Uterus (tissue), 4 donors: ENCODE data around the gene CECR2. TPM values are rescaled to one million over a fixed set of nuclear protein-coding genes. Genes with fewer than 3 reads are reported as not detected.
"Not testable (repeated sequence)": the region's sequence is repeated elsewhere in the genome, so short reads cannot be mapped to it uniquely, and the experiment has no call there.

Experiments used
- DNase-seq, 2 donors: peaks; one replicate each; pipeline ENCODE4 v3.0.0-alpha.2; 2019 to 2020
- H3K27ac ChIP-seq, 2 donors: fragments of 200-600 bp; sonication (generic); 1 replicate in 1 of 2; 2 replicates in 1 of 2; pipeline ENCODE4 v1.5.1; 2016 to 2018
- H3K27me3 ChIP-seq, 2 donors: fragments of 200-600 bp; sonication (generic); one replicate each; pipeline ENCODE4 v1.5.1; 2018 to 2019; ENCODE audit warnings: control low read depth in 1 of 2
- H3K36me3 ChIP-seq, 2 donors: fragments of 200-600 bp; sonication (generic); one replicate each; pipeline ENCODE4 v1.5.1; 2019; ENCODE audit warnings: control low read depth in 1 of 2
- H3K4me1 ChIP-seq, 2 donors: fragments of 200-600 bp; sonication (generic); one replicate each; pipeline ENCODE4 v1.5.1; 2018 to 2019; ENCODE audit warnings: control low read depth in 1 of 2
- H3K4me3 ChIP-seq, 2 donors: fragments of 200-600 bp; sonication (generic); 1 replicate in 1 of 2; 2 replicates in 1 of 2; pipeline ENCODE4 v1.5.1; 2018 to 2019; ENCODE audit warnings: mild to moderate bottlenecking in 1 of 2
- H3K9me3 ChIP-seq, 2 donors: fragments of 200-600 bp; sonication (generic); one replicate each; pipeline ENCODE4 v1.5.1; 2019; ENCODE audit warnings: control low read depth in 1 of 2
- CTCF ChIP-seq, 4 experiments: fragments of 200-600 bp in 2 of 4; fragments of 450-650 bp in 2 of 4; sonication (generic) in 2 of 4; IDR thresholded peaks; one replicate each; pipeline ENCODE4 v1.5.1; 2016 to 2019; ENCODE audit warnings: antibody characterized with exemption in 4 of 4, mild to moderate bottlenecking in 2 of 4, moderate library complexity in 1 of 4
- POLR2A ChIP-seq, 2 donors: fragments of 450-650 bp; IDR thresholded peaks; one replicate each; pipeline ENCODE4 v1.6.1; 2016; ENCODE audit warnings: antibody characterized with exemption in 2 of 2, mild to moderate bottlenecking in 1 of 2, moderate library complexity in 1 of 2
- intact Hi-C: fragments of 100-400 bp; cut with DNase I; formaldehyde crosslinking; loops from one replicate; pipeline ENCODE4 v1.15.1; 2023; ENCODE audit warnings: low total_unique reads
- total RNA-seq, 4 donors: library from RNA; depleted of rRNA in 3 of 4; stranded (reverse); fragments of >200 nt in 3 of 4; gene quantifications; one replicate each; pipeline versions ENCODE4 v1.1.0 to v1.2.4, GENCODE V29; 2014 to 2023
- donor health status: DM: yes; HTN: yes; CAD: no.

CECR2 gene
- total RNA-seq, 4 donors from 2014 or later: under 0.01 to 6.3 (median 3.8) TPM

GRCh38 chr22:17513612-17514011 is 144.4 kb downstream of the CECR2 start:
- TF ChIP-seq POLR2A (IDR thresholded peaks at IDR 0.05): no peak
- TF ChIP-seq CTCF (IDR thresholded peaks at IDR 0.05): no peak
- Histone ChIP-seq H3K4me1 (no peaks in the 10 kb centered on the region), H3K36me3 (no peaks in the 10 kb centered on the region), H3K27me3 (no peaks in the 10 kb centered on the region), H3K9me3 (no peaks in the 10 kb centered on the region), H3K4me3 (no peak overlapping the region), H3K27ac (no peak overlapping the region)
- DNase-seq: no peak
- intact Hi-C loops: no loop called here

- no peaks in the 10 kb centered on the region for H3K36me3 ChIP-seq
- H3K27me3 ChIP-seq: no peaks in the 10 kb centered on the region
- no peaks in the 10 kb centered on the region for H3K4me1 ChIP-seq
- DNase-seq: no peak
- intact Hi-C loops: no loop called here
- H3K9me3 ChIP-seq: no peaks in the 10 kb centered on the region
- no peak for TF ChIP-seq POLR2A (IDR thresholded peaks at IDR 0.05)
- TF ChIP-seq CTCF (IDR thresholded peaks at IDR 0.05): no peak
- no peak overlapping the region for H3K27ac ChIP-seq
- H3K4me3 ChIP-seq: no peak overlapping the region
Observed at GRCh38 chr22:17514084-17514483, 144.8 kb downstream of the CECR2 start.

GRCh38 chr22:17518406-17518805 is 149.1 kb downstream of the CECR2 start:
- H3K4me3 ChIP-seq: no peak overlapping the region
- no peaks in the 10 kb centered on the region for H3K9me3 ChIP-seq
- TF ChIP-seq CTCF (IDR thresholded peaks at IDR 0.05) (no peak), POLR2A (IDR thresholded peaks at IDR 0.05) (no peak)
- DNase-seq: no peak
- H3K27ac ChIP-seq: no peak overlapping the region
- no peaks in the 10 kb centered on the region for H3K4me1 ChIP-seq
- no peaks in the 10 kb centered on the region for H3K36me3 ChIP-seq
- no peaks in the 10 kb centered on the region for H3K27me3 ChIP-seq
- intact Hi-C loops: no loop called here

- intact Hi-C loops, DNase-seq, H3K36me3 ChIP-seq, H3K9me3 ChIP-seq, H3K27me3 ChIP-seq, H3K27ac ChIP-seq, H3K4me3 ChIP-seq, H3K4me1 ChIP-seq: not testable (repeated sequence)
Observed at GRCh38 chr22:17521971-17522370, 152.7 kb downstream of the CECR2 start.

GRCh38 chr22:17523925-17524324 is 154.7 kb downstream of the CECR2 start:
- intact Hi-C loops: no loop called here
- no peak for TF ChIP-seq CTCF (IDR thresholded peaks at IDR 0.05)
- Histone ChIP-seq H3K27ac (no peak overlapping the region), H3K36me3 (no peaks in the 10 kb centered on the region), H3K4me1 (no peaks in the 10 kb centered on the region), H3K4me3 (no peak overlapping the region), H3K27me3 (no peaks in the 10 kb centered on the region), H3K9me3 (no peaks in the 10 kb centered on the region)
- no peak for DNase-seq

GRCh38 chr22:17536269-17536668 is 167.0 kb downstream of the CECR2 start:
- no peak for TF ChIP-seq CTCF (IDR thresholded peaks at IDR 0.05)
- TF ChIP-seq POLR2A (IDR thresholded peaks at IDR 0.05): no peak

More at GRCh38 chr22:17536269-17536668, 167.0 kb downstream of the CECR2 start:
- Histone ChIP-seq H3K4me1 (no peaks in the 10 kb centered on the region), H3K27me3 (no peaks in the 10 kb centered on the region), H3K27ac (no peak overlapping the region), H3K9me3 (no peaks in the 10 kb centered on the region), H3K4me3 (no peak overlapping the region), H3K36me3 (no peaks in the 10 kb centered on the region)
- intact Hi-C loops: no loop called here
- no peak for DNase-seq
